Gastroesophageal sphincter (tissue), 4 donors: Measurements from ENCODE around the gene FCGBP. TPM values are rescaled to one million over a fixed set of nuclear protein-coding genes. Genes with fewer than 3 reads are reported as not detected.

Experiments
- ATAC-seq: fragments of 150-250 bp; one replicate; pipeline ENCODE4 v1.9.1; 2016; ENCODE audit warnings: mild to moderate bottlenecking, moderate library complexity
- H3K27ac ChIP-seq, 4 donors: fragments of 200-600 bp; sonication (generic) in 3 of 4; 1 replicate in 3 of 4; 2 replicates in 1 of 4; pipeline ENCODE4 v1.5.1; 2016 to 2019
- H3K27me3 ChIP-seq: fragments of 200-600 bp; sonication (generic); one replicate; pipeline ENCODE4 v1.5.1; 2019
- H3K36me3 ChIP-seq, 2 donors: fragments of 200-600 bp; sonication (generic); one replicate each; pipeline ENCODE4 v1.5.1; 2019; ENCODE audit warnings: control low read depth in 1 of 2
- H3K4me1 ChIP-seq, 3 donors: fragments of 200-600 bp; sonication (generic); 1 replicate in 2 of 3; 2 replicates in 1 of 3; pipeline ENCODE4 v1.5.1; 2016 to 2019; ENCODE audit warnings: control low read depth in 2 of 3
- H3K4me3 ChIP-seq, 2 donors: fragments of 200-600 bp; sonication (generic); one replicate each; pipeline ENCODE4 v1.5.1; 2019; ENCODE audit warnings: mild to moderate bottlenecking in 1 of 2, moderate library complexity in 1 of 2
- H3K9me3 ChIP-seq, 3 donors: fragments of 200-600 bp; sonication (generic); one replicate each; pipeline ENCODE4 v1.5.1; 2017 to 2019; ENCODE audit warnings: control low read depth in 2 of 3
- CTCF ChIP-seq, 4 experiments: fragments of 200-600 bp in 2 of 4; fragments of 450-650 bp in 2 of 4; sonication (generic) in 1 of 4; IDR thresholded peaks; one replicate each; pipeline ENCODE4 v1.5.1; 2017 to 2019; ENCODE audit warnings: antibody characterized with exemption in 4 of 4, mild to moderate bottlenecking in 2 of 4, moderate library complexity in 2 of 4
- EP300 ChIP-seq: sonication (generic); formaldehyde crosslinking; IDR thresholded peaks from one replicate; pipeline ENCODE4 v1.6.1; 2017; ENCODE audit warnings: antibody characterized with exemption, mild to moderate bottlenecking
- POLR2A ChIP-seq, 2 donors: fragments of 450-650 bp; IDR thresholded peaks; one replicate each; pipeline ENCODE4 v1.6.1; 2017; ENCODE audit warnings: antibody characterized with exemption in 2 of 2, mild to moderate bottlenecking in 2 of 2, moderate library complexity in 1 of 2
- POLR2AphosphoS5 ChIP-seq: sonication (generic); formaldehyde crosslinking; IDR thresholded peaks from one replicate; pipeline ENCODE4 v1.6.1; 2017; ENCODE audit warnings: antibody characterized with exemption
- whole genome bisulfite sequencing, 2 donors: methylation state at CpG; one replicate each; pipeline ENCODE4 v1.1.5; 2018; ENCODE audit warnings: low coverage in 1 of 2; 5-methylcytosine and 5-hydroxymethylcytosine counted together
- total RNA-seq, 4 donors: library from RNA; depleted of rRNA; stranded (reverse); fragments of >200 nt; gene quantifications; one replicate each; pipeline ENCODE4 v1.1.0, GENCODE V29; 2016

FCGBP gene
- total RNA-seq, 4 donors from 2014 or later, result 0.31 to 69.1 (median 8.2) TPM

DNA sequence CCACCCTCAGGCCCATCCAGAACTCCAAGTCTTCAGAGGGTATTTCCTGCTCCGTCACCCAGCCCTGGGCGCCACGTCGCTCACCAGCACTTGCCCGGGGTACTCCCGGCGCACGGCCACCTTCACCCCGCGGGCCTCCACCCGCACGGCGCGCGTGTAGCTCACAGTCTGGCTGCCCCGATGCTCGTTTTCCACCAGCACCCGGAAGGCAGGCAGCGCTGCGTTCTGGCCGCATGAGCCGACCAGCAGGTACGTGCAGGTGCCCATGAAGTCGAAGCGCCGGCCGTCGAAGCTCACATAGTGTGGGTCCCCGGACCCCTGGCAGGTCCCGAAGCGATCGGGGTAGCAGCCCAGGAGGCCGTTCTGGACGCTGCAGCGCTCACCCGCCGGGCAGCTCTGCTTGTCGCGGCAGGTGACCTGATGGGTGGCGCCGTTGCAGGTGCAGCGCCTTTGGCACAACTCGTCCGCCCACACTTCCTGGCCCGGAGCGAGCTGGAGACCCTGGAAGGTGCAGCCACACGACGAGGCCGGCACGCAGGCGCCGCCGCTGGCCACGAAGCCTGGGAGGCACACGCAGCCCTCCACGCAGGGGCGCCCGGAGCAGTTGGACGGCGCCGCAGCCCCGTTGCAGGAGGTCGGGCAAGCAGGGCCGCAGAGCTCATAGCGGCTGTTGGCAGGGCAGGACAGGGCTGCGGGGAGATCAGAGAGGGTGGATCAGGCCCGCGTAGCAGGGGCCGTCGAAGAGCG is 19.2 kb downstream of the FCGBP start:
- ATAC-seq, result no peak
- Histone ChIP-seq H3K4me3 (no peak overlapping the region), H3K4me1 (no peaks in the 10 kb centered on the region), H3K27ac (no peak overlapping the region), H3K36me3 (no peaks in the 10 kb centered on the region), H3K27me3 (peaks cover 44% of the 10 kb centered on the region), H3K9me3 (peaks cover 0 to 3% (median 0%) of the 10 kb centered on the region in 3 donors)
- TF ChIP-seq CTCF (IDR thresholded peaks at IDR 0.05), result no peak
- no peak for TF ChIP-seq POLR2AphosphoS5
- TF ChIP-seq EP300, result no peak
- no peak for TF ChIP-seq POLR2A (IDR thresholded peaks at IDR 0.05)
- 41 to 63% methylated on average over 13 to 17 of the region's 71 CpGs for WGBS, 2 donors

DNA sequence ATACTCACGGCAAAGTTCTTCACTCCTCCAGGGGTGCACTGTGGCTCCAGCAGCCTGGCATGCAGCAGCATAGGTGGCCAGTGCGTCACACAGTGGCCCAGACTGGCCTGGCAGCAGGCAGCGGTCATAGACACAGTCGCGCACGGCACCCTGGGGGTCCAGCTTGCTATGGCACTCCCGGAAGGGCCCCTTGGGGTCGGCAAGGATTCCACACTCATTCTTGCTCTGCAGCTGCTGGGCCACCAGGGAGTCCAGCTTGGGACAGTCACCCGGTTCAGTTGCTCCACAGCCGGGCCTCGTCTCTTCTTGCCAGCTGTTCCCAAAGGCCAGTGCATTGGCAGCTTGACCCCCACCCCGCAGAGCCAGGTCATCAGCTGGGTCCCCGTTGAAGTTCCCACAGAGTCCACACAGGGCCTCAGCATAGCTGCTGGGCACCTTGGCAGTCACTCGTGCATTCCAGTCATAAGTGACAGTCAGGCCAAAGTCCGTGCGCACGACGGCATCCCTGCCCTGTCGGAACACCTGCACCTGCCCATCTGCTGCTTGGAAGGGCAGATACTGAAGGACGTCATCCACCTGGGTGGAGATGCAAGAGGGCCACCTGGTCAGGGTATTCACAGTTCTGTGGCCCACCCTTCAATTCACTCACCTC is 20.6 kb downstream of the FCGBP start:
- 86 to 89% methylated on average over 5 to 12 of the region's 20 CpGs for WGBS, 2 donors
- Histone ChIP-seq H3K27ac (no peak overlapping the region), H3K4me3 (no peak overlapping the region), H3K9me3 (no peaks in the 10 kb centered on the region), H3K27me3 (peaks cover 44% of the 10 kb centered on the region), H3K36me3 (no peaks in the 10 kb centered on the region), H3K4me1 (no peaks in the 10 kb centered on the region)
- ATAC-seq, result no peak
- TF ChIP-seq POLR2AphosphoS5 (no peak), CTCF (IDR thresholded peaks at IDR 0.05) (no peak), EP300 (no peak), POLR2A (IDR thresholded peaks at IDR 0.05) (no peak)

DNA sequence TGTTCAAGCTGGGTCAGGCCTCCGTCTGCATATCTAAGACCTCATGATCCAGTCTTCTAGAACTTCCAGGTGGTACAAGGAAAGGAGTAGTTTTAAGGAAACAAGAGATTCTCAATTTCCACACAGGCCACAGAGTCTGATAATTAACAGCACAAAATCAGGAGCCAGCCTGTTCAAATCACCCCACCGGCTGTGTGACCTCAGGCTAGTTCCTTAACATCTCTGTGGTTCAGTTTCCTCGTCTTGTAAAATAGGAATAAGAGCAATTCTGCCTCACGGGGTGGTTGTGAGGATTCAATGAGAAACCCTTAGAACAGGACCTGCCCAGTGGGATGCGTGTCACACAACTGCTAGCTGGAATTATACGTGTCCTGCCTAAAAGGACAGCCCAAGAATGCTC is 25.6 kb downstream of the FCGBP start:
- ATAC-seq, result no peak
- no peaks in the 10 kb centered on the region for H3K36me3 ChIP-seq
- WGBS, 2 donors, result 72 to 90% methylated on average over 4 to 6 of the region's 6 CpGs
- H3K4me1 ChIP-seq, result no peaks in the 10 kb centered on the region
- H3K4me3 ChIP-seq, result no peak overlapping the region
- peaks cover 10% of the 10 kb centered on the region for H3K27me3 ChIP-seq
- H3K9me3 ChIP-seq, result no peaks in the 10 kb centered on the region
- TF ChIP-seq POLR2A (IDR thresholded peaks at IDR 0.05) (no peak), EP300 (no peak), CTCF (IDR thresholded peaks at IDR 0.05) (no peak), POLR2AphosphoS5 (no peak)
- H3K27ac ChIP-seq, result no peak overlapping the region

DNA sequence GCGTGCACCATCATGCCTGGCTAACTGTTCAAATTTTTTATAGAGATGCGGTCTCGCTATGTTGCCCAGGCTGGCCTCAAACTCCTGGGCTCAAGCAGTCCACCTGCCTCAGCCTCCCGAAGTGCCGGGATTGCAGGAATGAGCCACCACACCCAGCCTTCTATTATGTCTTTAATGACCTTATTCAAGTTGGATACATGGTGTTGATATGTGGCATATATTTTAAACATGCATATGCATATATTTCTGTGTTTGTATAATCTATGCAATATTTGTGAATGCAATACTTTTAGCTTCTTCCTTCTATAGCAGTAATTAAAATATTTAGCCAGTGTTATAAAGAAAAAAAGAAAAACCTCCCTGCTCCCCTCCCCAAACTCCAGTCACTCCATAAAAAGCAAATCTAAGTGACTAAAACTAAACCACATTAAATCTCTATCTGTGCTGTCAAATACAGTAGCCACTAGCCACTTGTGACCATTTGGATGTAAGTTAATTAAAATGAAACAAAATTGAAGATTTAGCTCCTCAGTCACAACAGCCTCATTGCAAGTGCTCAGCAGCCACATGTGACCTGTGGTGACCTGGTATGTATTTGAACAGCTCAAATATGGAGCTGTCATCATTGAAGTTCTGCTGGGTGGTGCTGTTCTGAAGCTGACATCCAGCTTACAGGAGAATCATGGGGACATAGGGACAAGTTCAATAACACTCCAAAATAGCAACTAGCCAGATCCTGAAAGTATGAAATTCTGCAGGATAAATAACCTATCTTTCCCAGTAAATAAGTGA is 27.4 kb downstream of the FCGBP start:
- Histone ChIP-seq H3K36me3 (no peaks in the 10 kb centered on the region), H3K27ac (no peak overlapping the region), H3K4me3 (no peak overlapping the region), H3K27me3 (no peaks in the 10 kb centered on the region), H3K4me1 (no peaks in the 10 kb centered on the region), H3K9me3 (no peaks in the 10 kb centered on the region)
- ATAC-seq, result no peak
- 95% methylated on average over 3 of the region's 5 CpGs; no CpG with 5 or more reads in 1 of the 2 donors for WGBS, 2 donors
- TF ChIP-seq CTCF (IDR thresholded peaks at IDR 0.05), result no peak
- no peak for TF ChIP-seq POLR2A (IDR thresholded peaks at IDR 0.05)
- TF ChIP-seq POLR2AphosphoS5, result no peak
- no peak for TF ChIP-seq EP300
